HG02981 (cell line): ENCODE data around the gene ATP6V1F.
A peak's percentile ranks its signal among the peaks of the same experiment; 100 is the strongest.
"Not testable (repeated sequence)": the region's sequence is repeated elsewhere in the genome, so short reads cannot be mapped to it uniquely, and the experiment has no call there.

Source experiments
- ATAC-seq: cut with Tn5 transposase; IDR thresholded peaks from one replicate; pipeline ENCODE4 v1.9.1; 2021; ENCODE audit warnings: mild to moderate bottlenecking, moderate library complexity; ENCODE audit not compliant: unreplicated experiment

Gene ATP6V1F

GRCh38 chr7:128894101-128894440, 31.4 kb downstream of the ATP6V1F start:
- ATAC-seq = no peak

- ATAC-seq = no peak
Observed at GRCh38 chr7:128895320-128895719, 32.7 kb downstream of the ATP6V1F start.

GRCh38 chr7:128899392-128899791, 36.7 kb downstream of the ATP6V1F start:
- no peak for ATAC-seq

GRCh38 chr7:128900237-128900636, 37.6 kb downstream of the ATP6V1F start:
- ATAC-seq = no peak

DNA sequence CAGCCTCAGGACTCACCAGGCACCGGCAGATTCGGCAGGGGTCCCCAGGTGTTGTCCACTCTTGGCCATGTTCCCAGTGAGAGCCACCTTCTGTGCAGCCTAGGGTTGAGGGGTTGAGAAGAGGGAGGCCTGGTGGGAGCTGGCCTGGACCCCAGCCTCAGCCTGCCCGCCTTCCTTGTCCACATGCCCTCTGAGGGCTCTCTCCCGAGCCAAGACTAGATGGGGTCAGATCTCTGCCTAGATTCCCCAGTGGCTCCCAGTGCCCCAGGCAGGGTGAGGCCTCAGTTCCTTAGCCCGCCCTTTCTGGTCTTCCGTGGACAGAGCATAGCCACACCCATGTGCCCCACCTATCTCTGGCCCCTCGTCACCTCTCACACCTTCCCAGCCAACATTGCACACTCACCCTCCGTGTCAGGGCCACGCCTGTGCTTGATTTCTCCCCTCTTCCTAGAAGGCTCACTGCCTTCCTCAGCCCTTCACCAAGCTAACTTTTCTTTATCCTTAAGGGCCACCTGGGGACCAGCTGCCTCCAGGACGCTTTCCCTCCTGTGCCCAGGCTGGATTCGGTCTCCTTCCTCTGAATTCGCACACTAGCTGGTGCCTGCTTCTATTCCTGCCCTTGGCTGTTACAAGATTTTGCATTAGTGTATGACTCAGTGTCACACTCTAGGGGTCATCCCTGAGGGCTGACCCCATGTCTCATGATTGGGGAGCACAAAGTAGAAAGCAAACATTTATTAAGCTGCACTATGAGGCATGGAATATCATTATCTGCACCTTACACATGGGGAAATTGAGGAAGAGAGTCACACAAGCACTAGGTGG, 40.3 kb downstream of the ATP6V1F start:
- no peak for ATAC-seq

- ATAC-seq = no peak
Observed at GRCh38 chr7:128903621-128904361, 41.1 kb downstream of the ATP6V1F start.

GRCh38 chr7:128904381-128905197, 41.9 kb downstream of the ATP6V1F start:
- peak; percentile 57 for ATAC-seq

- no peak for ATAC-seq
Observed at GRCh38 chr7:128906001-128906765, 43.5 kb downstream of the ATP6V1F start.

GRCh38 chr7:128906766-128907559, 44.3 kb downstream of the ATP6V1F start:
- no peak for ATAC-seq

DNA sequence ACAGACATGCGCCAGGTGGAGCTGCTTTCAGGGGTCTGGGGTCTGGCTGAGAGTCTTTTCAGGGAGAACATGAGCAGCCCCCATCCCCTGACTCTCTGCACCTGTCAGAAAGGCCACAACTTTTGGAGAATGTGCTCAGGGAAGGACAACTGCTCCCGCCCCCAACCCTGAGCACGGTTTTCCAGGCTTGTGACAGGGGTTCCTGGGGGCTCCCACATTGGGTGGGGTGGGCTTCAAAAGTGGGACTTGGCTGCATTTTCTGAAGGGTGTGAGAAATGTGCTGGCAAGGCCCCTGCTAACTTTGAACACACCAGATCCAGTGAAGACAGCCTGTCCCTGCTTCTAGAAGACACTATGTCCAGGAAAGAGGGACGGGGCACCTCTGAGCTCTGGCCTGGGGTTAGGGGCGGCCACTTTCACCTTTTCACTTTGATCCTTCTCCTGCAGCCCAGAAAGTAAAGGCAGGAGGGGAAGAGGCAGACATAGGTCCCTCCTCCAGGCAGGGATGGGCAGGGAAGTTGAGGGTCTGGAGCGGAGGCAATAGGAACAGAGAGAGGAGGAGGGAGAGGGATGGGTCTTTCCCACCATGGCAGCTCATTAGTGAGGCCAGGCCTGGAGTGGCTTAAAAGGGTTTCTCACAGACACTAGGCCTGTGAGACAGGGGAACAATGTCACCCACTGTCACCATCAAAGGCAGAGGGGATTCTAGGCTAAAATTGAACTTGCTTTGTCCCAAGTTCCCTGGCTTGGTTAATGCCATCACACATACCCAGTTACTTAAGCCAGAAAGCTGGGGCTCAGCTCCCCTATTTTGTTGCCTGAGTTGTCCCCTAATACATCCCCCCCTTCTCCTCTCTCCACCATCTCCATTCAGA, 46.3 kb downstream of the ATP6V1F start:
- ATAC-seq = no peak

- ATAC-seq = no peak
Observed at GRCh38 chr7:128909625-128910568, 47.2 kb downstream of the ATP6V1F start.

GRCh38 chr7:128910569-128910945, 47.9 kb downstream of the ATP6V1F start, which contains the start of gene KCP:
Gene KCP (minus strand): TSS chr7:128910709. CDS start chr7:128910676, 33 bp downstream.
- no peak for ATAC-seq

DNA sequence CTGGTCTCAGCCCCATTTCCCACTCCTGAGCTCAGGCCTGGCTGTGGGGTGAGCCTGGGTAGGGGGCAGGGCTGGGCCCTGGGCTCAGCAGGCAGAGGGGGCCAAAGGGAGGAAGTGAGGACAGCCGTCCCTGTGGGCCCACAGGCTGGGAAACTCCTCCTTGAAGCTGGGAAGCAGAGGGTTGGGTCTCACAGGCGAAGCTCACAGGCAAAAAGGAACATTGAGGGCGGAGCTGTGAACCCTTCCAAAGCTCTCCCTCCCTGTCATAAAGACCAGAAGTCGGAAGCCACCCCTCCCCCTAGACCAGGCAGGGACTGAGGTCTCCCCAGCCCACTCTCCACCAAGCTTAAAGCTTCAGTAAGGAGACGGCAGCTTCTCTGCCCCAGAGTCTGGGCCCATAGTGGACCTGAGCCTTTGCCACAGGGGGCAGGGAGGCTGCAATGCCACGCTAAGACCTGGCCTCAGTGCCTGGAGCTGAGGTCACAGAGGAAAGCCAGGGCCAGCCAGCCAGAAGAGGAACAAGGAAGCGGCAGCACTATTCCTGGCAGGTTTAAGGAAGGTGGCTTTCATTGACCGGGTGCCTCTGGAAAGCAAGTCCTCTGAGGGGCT, 48.9 kb downstream of the ATP6V1F start:
- no peak for ATAC-seq

GRCh38 chr7:128912281-128912680, 49.6 kb downstream of the ATP6V1F start:
- ATAC-seq = no peak

- not testable (repeated sequence) for ATAC-seq
Observed at GRCh38 chr7:128912709-128913495, 50.2 kb downstream of the ATP6V1F start.

- no peak for ATAC-seq
Observed at GRCh38 chr7:128913870-128914565, 51.4 kb downstream of the ATP6V1F start.
